WTC11 (cell line): ENCODE measurements around the gene SCN4A. TPM values are rescaled to one million over a fixed set of nuclear protein-coding genes. Genes with fewer than 3 reads are reported as not detected.

Experiments used
- FOXP1 ChIP-seq: sonication (generic); formaldehyde crosslinking; IDR thresholded peaks from 2 replicates; pipeline ENCODE4 v1.8.0; 2022; ENCODE audit warnings: missing genetic modification reagents, mild to moderate bottlenecking, moderate library complexity, borderline replicate concordance
- GRHL2 ChIP-seq: fragments of 250-450 bp; sonication (Bioruptor Pico); IDR thresholded peaks from 2 replicates; pipeline ENCODE4 v1.8.0; 2022; ENCODE audit warnings: mild to moderate bottlenecking, moderate library complexity; ENCODE audit not compliant: insufficient replicate concordance, severe bottlenecking
- GTF2I ChIP-seq: fragments of 250-450 bp; sonication (Bioruptor Pico); conservative IDR thresholded peaks from 2 replicates; pipeline ENCODE4 v1.4.0; 2021; ENCODE audit warnings: mild to moderate bottlenecking
- MXD4 ChIP-seq: fragments of 250-450 bp; sonication (Bioruptor Pico); IDR thresholded peaks from 2 replicates; pipeline ENCODE4 v1.8.0; 2021; ENCODE audit warnings: mild to moderate bottlenecking, moderate library complexity, borderline replicate concordance
- NFATC4 ChIP-seq: fragments of 250-450 bp; sonication (Bioruptor Pico); IDR thresholded peaks from 2 replicates; pipeline ENCODE4 v1.9.0; 2021; ENCODE audit warnings: mild to moderate bottlenecking
- NFE2L1 ChIP-seq: sonication (generic); formaldehyde crosslinking; IDR thresholded peaks from 2 replicates; pipeline ENCODE4 v1.8.1; 2023; ENCODE audit warnings: missing genetic modification reagents
- NFYB ChIP-seq: sonication (generic); formaldehyde crosslinking; conservative IDR thresholded peaks from 2 replicates; pipeline ENCODE4 v1.8.0; 2022; ENCODE audit warnings: low read depth, missing genetic modification reagents
- SMAD3 ChIP-seq: sonication (generic); formaldehyde crosslinking; IDR thresholded peaks from 2 replicates; pipeline ENCODE4 v1.8.0; 2022; ENCODE audit warnings: missing genetic modification reagents, mild to moderate bottlenecking, borderline replicate concordance
- SP1 ChIP-seq: sonication (generic); formaldehyde crosslinking; conservative IDR thresholded peaks from 2 replicates; pipeline ENCODE4 v1.8.1; 2022; ENCODE audit warnings: missing genetic modification reagents
- TCF7 ChIP-seq: sonication (generic); formaldehyde crosslinking; IDR thresholded peaks from 2 replicates; pipeline ENCODE4 v1.8.0; 2022; ENCODE audit warnings: mild to moderate bottlenecking, low read depth, missing genetic modification reagents, moderate library complexity
- ZBTB21 ChIP-seq: sonication (generic); formaldehyde crosslinking; IDR thresholded peaks from 2 replicates; pipeline ENCODE4 v1.8.1; 2023; ENCODE audit warnings: mild to moderate bottlenecking, missing genetic modification reagents, borderline replicate concordance
- ZNF121 ChIP-seq: sonication (generic); formaldehyde crosslinking; IDR thresholded peaks from 2 replicates; pipeline ENCODE4 v1.8.0; 2023; ENCODE audit warnings: missing genetic modification reagents
- ZNF232 ChIP-seq: sonication (generic); formaldehyde crosslinking; IDR thresholded peaks from 2 replicates; pipeline ENCODE4 v1.8.0; 2022; ENCODE audit warnings: mild to moderate bottlenecking, missing genetic modification reagents
- ZNF671 ChIP-seq: fragments of 250-450 bp; sonication (Bioruptor Pico); IDR thresholded peaks from 2 replicates; pipeline ENCODE4 v1.8.0; 2021; ENCODE audit warnings: mild to moderate bottlenecking
- total RNA-seq: library from RNA; stranded (reverse); gene quantifications from 3 replicates; pipeline ENCODE4 v1.2.3, GENCODE V29; 2021
- TF ChIP-seq, protein P1 (sequence below): sonication (generic); formaldehyde crosslinking; IDR thresholded peaks from 2 replicates; pipeline ENCODE4 v1.8.0; 2023; ENCODE audit warnings: missing genetic modification reagents, mild to moderate bottlenecking, borderline replicate concordance
- TF ChIP-seq, protein P2 (sequence below): sonication (generic); formaldehyde crosslinking; conservative IDR thresholded peaks from 2 replicates; pipeline ENCODE4 v1.8.1; 2023; ENCODE audit warnings: mild to moderate bottlenecking, low read depth, missing genetic modification reagents, moderate library complexity
- TF ChIP-seq, protein P3 (sequence below): sonication (generic); formaldehyde crosslinking; IDR thresholded peaks from 2 replicates; pipeline ENCODE4 v1.8.0; 2022; ENCODE audit warnings: mild to moderate bottlenecking, missing genetic modification reagents
- TF ChIP-seq, protein P4 (sequence below): sonication (generic); formaldehyde crosslinking; IDR thresholded peaks from 2 replicates; pipeline ENCODE4 v1.8.1; 2022; ENCODE audit warnings: mild to moderate bottlenecking, missing genetic modification reagents, moderate library complexity, borderline replicate concordance
- TF ChIP-seq, protein P5 (sequence below): sonication (generic); formaldehyde crosslinking; IDR thresholded peaks from 2 replicates; pipeline ENCODE4 v1.8.1; 2023; ENCODE audit warnings: mild to moderate bottlenecking, missing genetic modification reagents
- TF ChIP-seq, protein P6 (sequence below): sonication (generic); formaldehyde crosslinking; IDR thresholded peaks from 2 replicates; pipeline ENCODE4 v1.8.1; 2022; ENCODE audit warnings: missing genetic modification reagents, borderline replicate concordance
- TF ChIP-seq, protein P7 (sequence below): sonication (generic); formaldehyde crosslinking; IDR thresholded peaks from 2 replicates; pipeline ENCODE4 v1.8.1; 2023; ENCODE audit warnings: mild to moderate bottlenecking, moderate library complexity, missing genetic modification reagents
- TF ChIP-seq, protein P8 (sequence below): sonication (generic); formaldehyde crosslinking; IDR thresholded peaks from 2 replicates; pipeline ENCODE4 v1.8.1; 2023; ENCODE audit warnings: mild to moderate bottlenecking, missing genetic modification reagents

The SCN4A gene
- total RNA-seq, 1 experiment from 2014 or later, result 5.8 TPM

DNA sequence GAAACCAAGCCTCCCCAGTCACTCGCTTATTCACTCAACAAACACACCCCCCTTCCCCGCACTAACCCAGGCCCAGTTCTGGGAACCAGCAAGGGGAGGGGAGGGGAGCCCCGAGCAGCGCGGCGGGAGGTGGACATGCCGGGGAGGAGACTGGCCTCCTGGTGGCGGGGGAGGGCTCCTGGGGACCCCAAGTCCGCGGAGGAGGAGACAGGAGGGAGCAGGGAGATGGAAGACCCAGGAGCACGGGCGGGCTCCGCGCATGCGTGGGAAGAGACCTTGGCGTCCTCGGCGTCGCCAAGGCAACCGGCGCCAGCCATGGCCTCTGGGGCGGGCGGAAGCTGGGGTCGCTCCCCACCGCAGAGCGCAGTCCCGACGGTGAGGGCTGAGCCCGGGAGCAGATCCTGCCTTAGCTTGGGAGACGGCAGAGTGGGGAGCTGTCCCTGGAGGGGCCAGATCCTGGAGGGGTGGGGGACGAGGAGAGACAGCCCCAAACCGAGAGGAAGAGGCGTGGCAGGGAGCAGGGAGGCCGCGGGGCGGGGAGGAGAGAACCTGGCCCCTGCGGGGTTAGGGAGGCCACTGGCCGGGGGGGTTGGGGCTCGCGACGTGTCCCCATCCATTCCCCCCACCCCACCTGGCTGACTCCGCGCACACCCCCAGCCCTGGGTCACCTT, 25.5 kb upstream of the SCN4A start, which contains the start of gene PRR29 (continued):
- TF ChIP-seq, protein P1, sequence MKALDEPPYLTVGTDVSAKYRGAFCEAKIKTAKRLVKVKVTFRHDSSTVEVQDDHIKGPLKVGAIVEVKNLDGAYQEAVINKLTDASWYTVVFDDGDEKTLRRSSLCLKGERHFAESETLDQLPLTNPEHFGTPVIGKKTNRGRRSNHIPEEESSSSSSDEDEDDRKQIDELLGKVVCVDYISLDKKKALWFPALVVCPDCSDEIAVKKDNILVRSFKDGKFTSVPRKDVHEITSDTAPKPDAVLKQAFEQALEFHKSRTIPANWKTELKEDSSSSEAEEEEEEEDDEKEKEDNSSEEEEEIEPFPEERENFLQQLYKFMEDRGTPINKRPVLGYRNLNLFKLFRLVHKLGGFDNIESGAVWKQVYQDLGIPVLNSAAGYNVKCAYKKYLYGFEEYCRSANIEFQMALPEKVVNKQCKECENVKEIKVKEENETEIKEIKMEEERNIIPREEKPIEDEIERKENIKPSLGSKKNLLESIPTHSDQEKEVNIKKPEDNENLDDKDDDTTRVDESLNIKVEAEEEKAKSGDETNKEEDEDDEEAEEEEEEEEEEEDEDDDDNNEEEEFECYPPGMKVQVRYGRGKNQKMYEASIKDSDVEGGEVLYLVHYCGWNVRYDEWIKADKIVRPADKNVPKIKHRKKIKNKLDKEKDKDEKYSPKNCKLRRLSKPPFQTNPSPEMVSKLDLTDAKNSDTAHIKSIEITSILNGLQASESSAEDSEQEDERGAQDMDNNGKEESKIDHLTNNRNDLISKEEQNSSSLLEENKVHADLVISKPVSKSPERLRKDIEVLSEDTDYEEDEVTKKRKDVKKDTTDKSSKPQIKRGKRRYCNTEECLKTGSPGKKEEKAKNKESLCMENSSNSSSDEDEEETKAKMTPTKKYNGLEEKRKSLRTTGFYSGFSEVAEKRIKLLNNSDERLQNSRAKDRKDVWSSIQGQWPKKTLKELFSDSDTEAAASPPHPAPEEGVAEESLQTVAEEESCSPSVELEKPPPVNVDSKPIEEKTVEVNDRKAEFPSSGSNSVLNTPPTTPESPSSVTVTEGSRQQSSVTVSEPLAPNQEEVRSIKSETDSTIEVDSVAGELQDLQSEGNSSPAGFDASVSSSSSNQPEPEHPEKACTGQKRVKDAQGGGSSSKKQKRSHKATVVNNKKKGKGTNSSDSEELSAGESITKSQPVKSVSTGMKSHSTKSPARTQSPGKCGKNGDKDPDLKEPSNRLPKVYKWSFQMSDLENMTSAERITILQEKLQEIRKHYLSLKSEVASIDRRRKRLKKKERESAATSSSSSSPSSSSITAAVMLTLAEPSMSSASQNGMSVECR (CRISPR knock-in tag), result peak; percentile 54; the same call in 1 of the 2 replicates
- no peak for TF ChIP-seq ZNF121 (CRISPR knock-in tag)
- no peak for TF ChIP-seq SMAD3 (CRISPR knock-in tag)
- TF ChIP-seq GTF2I (CRISPR knock-in tag), result peak; percentile 82; the same call in 1 of the 2 replicates
- TF ChIP-seq, protein P2, sequence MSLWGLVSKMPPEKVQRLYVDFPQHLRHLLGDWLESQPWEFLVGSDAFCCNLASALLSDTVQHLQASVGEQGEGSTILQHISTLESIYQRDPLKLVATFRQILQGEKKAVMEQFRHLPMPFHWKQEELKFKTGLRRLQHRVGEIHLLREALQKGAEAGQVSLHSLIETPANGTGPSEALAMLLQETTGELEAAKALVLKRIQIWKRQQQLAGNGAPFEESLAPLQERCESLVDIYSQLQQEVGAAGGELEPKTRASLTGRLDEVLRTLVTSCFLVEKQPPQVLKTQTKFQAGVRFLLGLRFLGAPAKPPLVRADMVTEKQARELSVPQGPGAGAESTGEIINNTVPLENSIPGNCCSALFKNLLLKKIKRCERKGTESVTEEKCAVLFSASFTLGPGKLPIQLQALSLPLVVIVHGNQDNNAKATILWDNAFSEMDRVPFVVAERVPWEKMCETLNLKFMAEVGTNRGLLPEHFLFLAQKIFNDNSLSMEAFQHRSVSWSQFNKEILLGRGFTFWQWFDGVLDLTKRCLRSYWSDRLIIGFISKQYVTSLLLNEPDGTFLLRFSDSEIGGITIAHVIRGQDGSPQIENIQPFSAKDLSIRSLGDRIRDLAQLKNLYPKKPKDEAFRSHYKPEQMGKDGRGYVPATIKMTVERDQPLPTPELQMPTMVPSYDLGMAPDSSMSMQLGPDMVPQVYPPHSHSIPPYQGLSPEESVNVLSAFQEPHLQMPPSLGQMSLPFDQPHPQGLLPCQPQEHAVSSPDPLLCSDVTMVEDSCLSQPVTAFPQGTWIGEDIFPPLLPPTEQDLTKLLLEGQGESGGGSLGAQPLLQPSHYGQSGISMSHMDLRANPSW (CRISPR knock-in tag), result no peak
- TF ChIP-seq, protein P3, sequence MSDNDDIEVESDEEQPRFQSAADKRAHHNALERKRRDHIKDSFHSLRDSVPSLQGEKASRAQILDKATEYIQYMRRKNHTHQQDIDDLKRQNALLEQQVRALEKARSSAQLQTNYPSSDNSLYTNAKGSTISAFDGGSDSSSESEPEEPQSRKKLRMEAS (CRISPR knock-in tag), result peak; percentile 24
- TF ChIP-seq, protein P4, sequence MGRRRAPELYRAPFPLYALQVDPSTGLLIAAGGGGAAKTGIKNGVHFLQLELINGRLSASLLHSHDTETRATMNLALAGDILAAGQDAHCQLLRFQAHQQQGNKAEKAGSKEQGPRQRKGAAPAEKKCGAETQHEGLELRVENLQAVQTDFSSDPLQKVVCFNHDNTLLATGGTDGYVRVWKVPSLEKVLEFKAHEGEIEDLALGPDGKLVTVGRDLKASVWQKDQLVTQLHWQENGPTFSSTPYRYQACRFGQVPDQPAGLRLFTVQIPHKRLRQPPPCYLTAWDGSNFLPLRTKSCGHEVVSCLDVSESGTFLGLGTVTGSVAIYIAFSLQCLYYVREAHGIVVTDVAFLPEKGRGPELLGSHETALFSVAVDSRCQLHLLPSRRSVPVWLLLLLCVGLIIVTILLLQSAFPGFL (CRISPR knock-in tag), result no peak
- no peak for TF ChIP-seq NFE2L1 (CRISPR knock-in tag)
- TF ChIP-seq, protein P5, sequence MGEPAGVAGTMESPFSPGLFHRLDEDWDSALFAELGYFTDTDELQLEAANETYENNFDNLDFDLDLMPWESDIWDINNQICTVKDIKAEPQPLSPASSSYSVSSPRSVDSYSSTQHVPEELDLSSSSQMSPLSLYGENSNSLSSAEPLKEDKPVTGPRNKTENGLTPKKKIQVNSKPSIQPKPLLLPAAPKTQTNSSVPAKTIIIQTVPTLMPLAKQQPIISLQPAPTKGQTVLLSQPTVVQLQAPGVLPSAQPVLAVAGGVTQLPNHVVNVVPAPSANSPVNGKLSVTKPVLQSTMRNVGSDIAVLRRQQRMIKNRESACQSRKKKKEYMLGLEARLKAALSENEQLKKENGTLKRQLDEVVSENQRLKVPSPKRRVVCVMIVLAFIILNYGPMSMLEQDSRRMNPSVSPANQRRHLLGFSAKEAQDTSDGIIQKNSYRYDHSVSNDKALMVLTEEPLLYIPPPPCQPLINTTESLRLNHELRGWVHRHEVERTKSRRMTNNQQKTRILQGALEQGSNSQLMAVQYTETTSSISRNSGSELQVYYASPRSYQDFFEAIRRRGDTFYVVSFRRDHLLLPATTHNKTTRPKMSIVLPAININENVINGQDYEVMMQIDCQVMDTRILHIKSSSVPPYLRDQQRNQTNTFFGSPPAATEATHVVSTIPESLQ (CRISPR knock-in tag), result no peak
- TF ChIP-seq ZNF671 (CRISPR knock-in tag), result no peak
- no peak for TF ChIP-seq ZNF232 (CRISPR knock-in tag)
- TF ChIP-seq TCF7, result no peak
- TF ChIP-seq, protein P6, sequence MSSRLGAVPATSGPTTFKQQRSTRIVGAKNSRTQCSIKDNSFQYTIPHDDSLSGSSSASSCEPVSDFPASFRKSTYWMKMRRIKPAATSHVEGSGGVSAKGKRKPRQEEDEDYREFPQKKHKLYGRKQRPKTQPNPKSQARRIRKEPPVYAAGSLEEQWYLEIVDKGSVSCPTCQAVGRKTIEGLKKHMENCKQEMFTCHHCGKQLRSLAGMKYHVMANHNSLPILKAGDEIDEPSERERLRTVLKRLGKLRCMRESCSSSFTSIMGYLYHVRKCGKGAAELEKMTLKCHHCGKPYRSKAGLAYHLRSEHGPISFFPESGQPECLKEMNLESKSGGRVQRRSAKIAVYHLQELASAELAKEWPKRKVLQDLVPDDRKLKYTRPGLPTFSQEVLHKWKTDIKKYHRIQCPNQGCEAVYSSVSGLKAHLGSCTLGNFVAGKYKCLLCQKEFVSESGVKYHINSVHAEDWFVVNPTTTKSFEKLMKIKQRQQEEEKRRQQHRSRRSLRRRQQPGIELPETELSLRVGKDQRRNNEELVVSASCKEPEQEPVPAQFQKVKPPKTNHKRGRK (CRISPR knock-in tag), result no peak
- no peak for TF ChIP-seq MXD4 (CRISPR knock-in tag)
- peak; percentile 63 for TF ChIP-seq SP1 (CRISPR knock-in tag)
- TF ChIP-seq ZBTB21 (CRISPR knock-in tag), result no peak
- 0 out of 2 replicates have a peak, but pooled peaks have one; percentile 37 for TF ChIP-seq FOXP1
- no peak for TF ChIP-seq NFATC4 (CRISPR knock-in tag)
- TF ChIP-seq NFYB (CRISPR knock-in tag), result no peak
- TF ChIP-seq GRHL2, result no peak
- TF ChIP-seq, protein P7, sequence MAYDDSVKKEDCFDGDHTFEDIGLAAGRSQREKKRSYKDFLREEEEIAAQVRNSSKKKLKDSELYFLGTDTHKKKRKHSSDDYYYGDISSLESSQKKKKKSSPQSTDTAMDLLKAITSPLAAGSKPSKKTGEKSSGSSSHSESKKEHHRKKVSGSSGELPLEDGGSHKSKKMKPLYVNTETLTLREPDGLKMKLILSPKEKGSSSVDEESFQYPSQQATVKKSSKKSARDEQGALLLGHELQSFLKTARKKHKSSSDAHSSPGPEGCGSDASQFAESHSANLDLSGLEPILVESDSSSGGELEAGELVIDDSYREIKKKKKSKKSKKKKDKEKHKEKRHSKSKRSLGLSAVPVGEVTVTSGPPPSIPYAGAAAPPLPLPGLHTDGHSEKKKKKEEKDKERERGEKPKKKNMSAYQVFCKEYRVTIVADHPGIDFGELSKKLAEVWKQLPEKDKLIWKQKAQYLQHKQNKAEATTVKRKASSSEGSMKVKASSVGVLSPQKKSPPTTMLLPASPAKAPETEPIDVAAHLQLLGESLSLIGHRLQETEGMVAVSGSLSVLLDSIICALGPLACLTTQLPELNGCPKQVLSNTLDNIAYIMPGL (CRISPR knock-in tag), result no peak
- TF ChIP-seq, protein P8, sequence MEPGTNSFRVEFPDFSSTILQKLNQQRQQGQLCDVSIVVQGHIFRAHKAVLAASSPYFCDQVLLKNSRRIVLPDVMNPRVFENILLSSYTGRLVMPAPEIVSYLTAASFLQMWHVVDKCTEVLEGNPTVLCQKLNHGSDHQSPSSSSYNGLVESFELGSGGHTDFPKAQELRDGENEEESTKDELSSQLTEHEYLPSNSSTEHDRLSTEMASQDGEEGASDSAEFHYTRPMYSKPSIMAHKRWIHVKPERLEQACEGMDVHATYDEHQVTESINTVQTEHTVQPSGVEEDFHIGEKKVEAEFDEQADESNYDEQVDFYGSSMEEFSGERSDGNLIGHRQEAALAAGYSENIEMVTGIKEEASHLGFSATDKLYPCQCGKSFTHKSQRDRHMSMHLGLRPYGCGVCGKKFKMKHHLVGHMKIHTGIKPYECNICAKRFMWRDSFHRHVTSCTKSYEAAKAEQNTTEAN (CRISPR knock-in tag), result 0 out of 2 replicates have a peak, but pooled peaks have one; percentile 23
